K562 (cell line): ENCODE measurements around the gene WNK2.

Experiments
- DIDO1 ChIP-seq: fragments of 450-650 bp; IDR thresholded peaks from 2 replicates; pipeline ENCODE4 v1.6.1; 2016; ENCODE audit warnings: low read depth, missing biosample characterization, missing genetic modification characterization
- ESRRA ChIP-seq: fragments of 450-650 bp; IDR thresholded peaks from 2 replicates; pipeline ENCODE4 v1.6.1; 2014; ENCODE audit warnings: low read depth, mild to moderate bottlenecking, moderate library complexity, borderline replicate concordance
- ESRRB ChIP-seq: fragments of 250-450 bp; sonication (Bioruptor Pico); IDR thresholded peaks from 2 replicates; pipeline ENCODE4 v1.5.0; 2020; ENCODE audit warnings: mild to moderate bottlenecking, moderate library complexity, borderline replicate concordance
- HCFC1 ChIP-seq: IDR thresholded peaks from 2 replicates; pipeline ENCODE4 v1.6.1; 2012; ENCODE audit warnings: low read depth, low read length, improper control_type of control experiment
- HDAC6 ChIP-seq: IDR thresholded peaks from 2 replicates; pipeline ENCODE4 v1.6.1; 2012; ENCODE audit warnings: low read depth, mild to moderate bottlenecking, control low read depth, inconsistent platforms, low read length, moderate library complexity
- HDAC8 ChIP-seq: fragments of 450-650 bp; IDR thresholded peaks from 2 replicates; pipeline ENCODE4 v1.6.1; 2016; ENCODE audit warnings: mild to moderate bottlenecking, missing genetic modification characterization, moderate library complexity, missing compliant biosample characterization
- SREBF1 ChIP-seq: fragments of 150-350 bp; IDR thresholded peaks from 2 replicates; pipeline ENCODE4 v1.6.1; 2014; ENCODE audit warnings: antibody characterized with exemption, low read depth, low read length, borderline replicate concordance
- TAF1 ChIP-seq: IDR thresholded peaks from 2 replicates; pipeline ENCODE4 v1.6.1; 2011; ENCODE audit warnings: mild to moderate bottlenecking, low read length, moderate library complexity; ENCODE audit not compliant: insufficient read depth, control insufficient read depth, severe bottlenecking; ENCODE audit errors: extremely low read depth
- TF ChIP-seq, protein P1 (sequence below): conservative IDR thresholded peaks from 2 replicates; pipeline ENCODE4 v1.6.1; 2011; ENCODE audit warnings: low read depth, mild to moderate bottlenecking, low read length; ENCODE audit not compliant: control insufficient read depth
- TF ChIP-seq, protein P2 (sequence below), 3 experiments: IDR thresholded peaks in 2 of 3; conservative IDR thresholded peaks in 1 of 3; 2 replicates each; pipeline ENCODE4 v1.5.1; 2011 to 2012; ENCODE audit warnings: low read length in 3 of 3, mild to moderate bottlenecking in 3 of 3, control low read depth in 2 of 3, improper control_type of control experiment in 1 of 3, inconsistent platforms in 1 of 3, low read depth in 1 of 3, mixed read lengths in 1 of 3, moderate library complexity in 1 of 3; ENCODE audit not compliant: insufficient read depth in 2 of 3
- TF ChIP-seq, protein P3 (sequence below): IDR thresholded peaks from 2 replicates; pipeline ENCODE4 v1.6.1; 2011; ENCODE audit not compliant: insufficient read length; ENCODE audit errors: extremely low read depth
- TF ChIP-seq, protein P4 (sequence below): fragments of 250-450 bp; sonication (Bioruptor Pico); IDR thresholded peaks from 2 replicates; pipeline ENCODE4 v1.5.0; 2021
- TF ChIP-seq, protein P5 (sequence below): fragments of 450-650 bp; IDR thresholded peaks from 2 replicates; pipeline ENCODE4 v1.6.1; 2016; ENCODE audit warnings: borderline replicate concordance

DNA sequence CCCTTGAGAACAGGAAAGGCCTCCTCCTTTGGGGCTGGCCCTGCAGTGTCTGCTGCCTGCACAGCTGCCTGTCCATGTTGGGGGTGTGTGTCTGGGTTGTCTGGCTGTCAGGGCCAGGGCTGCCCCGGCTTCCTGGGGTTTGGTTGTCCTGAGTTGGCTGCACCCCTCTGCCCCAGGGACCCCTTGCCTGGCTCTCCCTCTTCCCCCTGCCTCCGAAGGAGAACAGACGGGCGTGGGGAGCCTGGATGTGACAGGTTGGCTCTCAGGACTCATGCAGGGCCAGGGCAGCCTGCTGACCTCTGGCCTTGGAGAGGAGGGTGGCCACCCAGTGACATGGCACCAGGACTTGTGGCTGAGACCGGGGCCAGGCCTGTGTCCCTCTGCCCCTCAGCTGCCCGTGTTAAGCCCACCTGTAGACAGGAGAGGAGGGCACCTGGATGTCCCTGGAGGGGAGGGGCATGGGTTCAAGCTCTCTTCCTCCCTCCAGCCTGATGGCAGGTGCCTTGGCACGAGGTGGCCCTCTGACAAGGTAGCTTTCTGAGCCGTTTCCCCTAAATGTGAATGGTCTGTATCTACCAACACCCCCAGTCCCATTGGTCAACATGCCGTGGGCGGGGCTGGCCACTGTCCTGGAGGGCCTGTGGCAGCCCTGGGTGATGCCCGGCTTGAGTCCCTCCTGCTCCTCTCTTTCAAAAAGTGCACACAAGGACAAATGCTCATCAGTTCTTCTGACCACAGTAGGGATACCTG lies 34.9 kb downstream of the WNK2 start:
- no peak for TF ChIP-seq TAF1
- no peak for TF ChIP-seq HDAC8 (tag)
- no peak for TF ChIP-seq DIDO1 (tag)
- TF ChIP-seq, protein P1, sequence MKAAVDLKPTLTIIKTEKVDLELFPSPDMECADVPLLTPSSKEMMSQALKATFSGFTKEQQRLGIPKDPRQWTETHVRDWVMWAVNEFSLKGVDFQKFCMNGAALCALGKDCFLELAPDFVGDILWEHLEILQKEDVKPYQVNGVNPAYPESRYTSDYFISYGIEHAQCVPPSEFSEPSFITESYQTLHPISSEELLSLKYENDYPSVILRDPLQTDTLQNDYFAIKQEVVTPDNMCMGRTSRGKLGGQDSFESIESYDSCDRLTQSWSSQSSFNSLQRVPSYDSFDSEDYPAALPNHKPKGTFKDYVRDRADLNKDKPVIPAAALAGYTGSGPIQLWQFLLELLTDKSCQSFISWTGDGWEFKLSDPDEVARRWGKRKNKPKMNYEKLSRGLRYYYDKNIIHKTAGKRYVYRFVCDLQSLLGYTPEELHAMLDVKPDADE = no peak
- TF ChIP-seq, protein P2, sequence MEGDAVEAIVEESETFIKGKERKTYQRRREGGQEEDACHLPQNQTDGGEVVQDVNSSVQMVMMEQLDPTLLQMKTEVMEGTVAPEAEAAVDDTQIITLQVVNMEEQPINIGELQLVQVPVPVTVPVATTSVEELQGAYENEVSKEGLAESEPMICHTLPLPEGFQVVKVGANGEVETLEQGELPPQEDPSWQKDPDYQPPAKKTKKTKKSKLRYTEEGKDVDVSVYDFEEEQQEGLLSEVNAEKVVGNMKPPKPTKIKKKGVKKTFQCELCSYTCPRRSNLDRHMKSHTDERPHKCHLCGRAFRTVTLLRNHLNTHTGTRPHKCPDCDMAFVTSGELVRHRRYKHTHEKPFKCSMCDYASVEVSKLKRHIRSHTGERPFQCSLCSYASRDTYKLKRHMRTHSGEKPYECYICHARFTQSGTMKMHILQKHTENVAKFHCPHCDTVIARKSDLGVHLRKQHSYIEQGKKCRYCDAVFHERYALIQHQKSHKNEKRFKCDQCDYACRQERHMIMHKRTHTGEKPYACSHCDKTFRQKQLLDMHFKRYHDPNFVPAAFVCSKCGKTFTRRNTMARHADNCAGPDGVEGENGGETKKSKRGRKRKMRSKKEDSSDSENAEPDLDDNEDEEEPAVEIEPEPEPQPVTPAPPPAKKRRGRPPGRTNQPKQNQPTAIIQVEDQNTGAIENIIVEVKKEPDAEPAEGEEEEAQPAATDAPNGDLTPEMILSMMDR (IDR thresholded peaks at IDR 0.05 in 2 of 3, conservative IDR thresholded peaks at IDR 0.05 in 1 of 3; ENCODE audit: insufficient read depth in 2 of 3, low read depth in 1 of 3, low read length in 3 of 3) = no peak
- TF ChIP-seq, protein P3, sequence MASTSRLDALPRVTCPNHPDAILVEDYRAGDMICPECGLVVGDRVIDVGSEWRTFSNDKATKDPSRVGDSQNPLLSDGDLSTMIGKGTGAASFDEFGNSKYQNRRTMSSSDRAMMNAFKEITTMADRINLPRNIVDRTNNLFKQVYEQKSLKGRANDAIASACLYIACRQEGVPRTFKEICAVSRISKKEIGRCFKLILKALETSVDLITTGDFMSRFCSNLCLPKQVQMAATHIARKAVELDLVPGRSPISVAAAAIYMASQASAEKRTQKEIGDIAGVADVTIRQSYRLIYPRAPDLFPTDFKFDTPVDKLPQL = no peak
- no peak for TF ChIP-seq ESRRA
- TF ChIP-seq ESRRB (CRISPR knock-in tag) = no peak
- TF ChIP-seq, protein P4, sequence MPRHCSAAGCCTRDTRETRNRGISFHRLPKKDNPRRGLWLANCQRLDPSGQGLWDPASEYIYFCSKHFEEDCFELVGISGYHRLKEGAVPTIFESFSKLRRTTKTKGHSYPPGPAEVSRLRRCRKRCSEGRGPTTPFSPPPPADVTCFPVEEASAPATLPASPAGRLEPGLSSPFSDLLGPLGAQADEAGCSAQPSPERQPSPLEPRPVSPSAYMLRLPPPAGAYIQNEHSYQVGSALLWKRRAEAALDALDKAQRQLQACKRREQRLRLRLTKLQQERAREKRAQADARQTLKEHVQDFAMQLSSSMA (CRISPR knock-in tag) = no peak
- TF ChIP-seq SREBF1 = no peak
- no peak for TF ChIP-seq HDAC6
- TF ChIP-seq, protein P5, sequence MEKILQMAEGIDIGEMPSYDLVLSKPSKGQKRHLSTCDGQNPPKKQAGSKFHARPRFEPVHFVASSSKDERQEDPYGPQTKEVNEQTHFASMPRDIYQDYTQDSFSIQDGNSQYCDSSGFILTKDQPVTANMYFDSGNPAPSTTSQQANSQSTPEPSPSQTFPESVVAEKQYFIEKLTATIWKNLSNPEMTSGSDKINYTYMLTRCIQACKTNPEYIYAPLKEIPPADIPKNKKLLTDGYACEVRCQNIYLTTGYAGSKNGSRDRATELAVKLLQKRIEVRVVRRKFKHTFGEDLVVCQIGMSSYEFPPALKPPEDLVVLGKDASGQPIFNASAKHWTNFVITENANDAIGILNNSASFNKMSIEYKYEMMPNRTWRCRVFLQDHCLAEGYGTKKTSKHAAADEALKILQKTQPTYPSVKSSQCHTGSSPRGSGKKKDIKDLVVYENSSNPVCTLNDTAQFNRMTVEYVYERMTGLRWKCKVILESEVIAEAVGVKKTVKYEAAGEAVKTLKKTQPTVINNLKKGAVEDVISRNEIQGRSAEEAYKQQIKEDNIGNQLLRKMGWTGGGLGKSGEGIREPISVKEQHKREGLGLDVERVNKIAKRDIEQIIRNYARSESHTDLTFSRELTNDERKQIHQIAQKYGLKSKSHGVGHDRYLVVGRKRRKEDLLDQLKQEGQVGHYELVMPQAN = no peak
- TF ChIP-seq HCFC1 = no peak
